ENCODE measurements around the gene NAAA. TPM values are rescaled to one million over a fixed set of nuclear protein-coding genes. Genes with fewer than 3 reads are reported as not detected.

The NAAA gene
- total RNA-seq, 1 experiment from 2014 or later, result 2.7 TPM

GRCh38 chr4:75948822-75949444, 8.1 kb upstream of the NAAA start:
- H3K23me2 ChIP-seq (ENCODE audit: insufficient read length, low read depth, low read length, poor library complexity, severe bottlenecking), result no peaks in the 10 kb centered on the region

More at GRCh38 chr4:75948822-75949444, 8.1 kb upstream of the NAAA start:
- no peak overlapping the region for H4K91ac ChIP-seq (ENCODE audit: insufficient read length, low read depth, low read length)
- TF ChIP-seq, protein P1, sequence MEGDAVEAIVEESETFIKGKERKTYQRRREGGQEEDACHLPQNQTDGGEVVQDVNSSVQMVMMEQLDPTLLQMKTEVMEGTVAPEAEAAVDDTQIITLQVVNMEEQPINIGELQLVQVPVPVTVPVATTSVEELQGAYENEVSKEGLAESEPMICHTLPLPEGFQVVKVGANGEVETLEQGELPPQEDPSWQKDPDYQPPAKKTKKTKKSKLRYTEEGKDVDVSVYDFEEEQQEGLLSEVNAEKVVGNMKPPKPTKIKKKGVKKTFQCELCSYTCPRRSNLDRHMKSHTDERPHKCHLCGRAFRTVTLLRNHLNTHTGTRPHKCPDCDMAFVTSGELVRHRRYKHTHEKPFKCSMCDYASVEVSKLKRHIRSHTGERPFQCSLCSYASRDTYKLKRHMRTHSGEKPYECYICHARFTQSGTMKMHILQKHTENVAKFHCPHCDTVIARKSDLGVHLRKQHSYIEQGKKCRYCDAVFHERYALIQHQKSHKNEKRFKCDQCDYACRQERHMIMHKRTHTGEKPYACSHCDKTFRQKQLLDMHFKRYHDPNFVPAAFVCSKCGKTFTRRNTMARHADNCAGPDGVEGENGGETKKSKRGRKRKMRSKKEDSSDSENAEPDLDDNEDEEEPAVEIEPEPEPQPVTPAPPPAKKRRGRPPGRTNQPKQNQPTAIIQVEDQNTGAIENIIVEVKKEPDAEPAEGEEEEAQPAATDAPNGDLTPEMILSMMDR (conservative IDR thresholded peaks at IDR 0.05), result no peak
- H3K56ac ChIP-seq (ENCODE audit: insufficient read length, low read depth, low read length), result no peak overlapping the region
- no peak overlapping the region for H2BK5ac ChIP-seq (ENCODE audit: insufficient read length, low read length)
- no CpG with 5 or more reads among the region's 5 CpGs for WGBS (ENCODE audit: extremely low coverage, insufficient read length, low lambda C conversion rate)
- H3K79me2 ChIP-seq (ENCODE audit: insufficient read depth, low read length), result no peaks in the 10 kb centered on the region; the same call in 1 of the 2 replicates
- H3K9me3 Mint-ChIP-seq, result no peaks in the 10 kb centered on the region
- DNase-seq, result no peak
- H2BK12ac ChIP-seq (ENCODE audit: insufficient read length, low read depth, low read length), result no peak overlapping the region
- no peak overlapping the region for H4K5ac ChIP-seq (ENCODE audit: insufficient read length, low read depth, low read length)
- H3K27ac ChIP-seq (ENCODE audit: insufficient read length, low read depth, low read length), result no peak overlapping the region
- H3K14ac ChIP-seq (ENCODE audit: insufficient read depth, low read length), result no peak overlapping the region
- peaks cover 0 to 2% of the 10 kb centered on the region in 2 experiments; a peak in 2 of 4 replicates for H3K4me1 Mint-ChIP-seq
- no peaks in the 10 kb centered on the region for H4K20me1 ChIP-seq (ENCODE audit: control insufficient read depth, insufficient read depth, insufficient read length)
- no peak overlapping the region for H2BK15ac ChIP-seq (ENCODE audit: low read depth, low read length)
- no peaks in the 10 kb centered on the region for H3K27me3 ChIP-seq (ENCODE audit: insufficient read depth, low read length)
- H3K27ac Mint-ChIP-seq, result no peak overlapping the region
- no peak overlapping the region for H3K23ac ChIP-seq (ENCODE audit: insufficient read length, low read depth, low read length)
- no peak overlapping the region for H3K4me2 ChIP-seq (ENCODE audit: insufficient read depth, insufficient read length, low read length)
- no peak overlapping the region for H3K18ac ChIP-seq (ENCODE audit: insufficient read length, low read depth, low read length)
- H3T11ph ChIP-seq (ENCODE audit: low read length), result no peak overlapping the region
- no peaks in the 10 kb centered on the region for H3K9me3 ChIP-seq (ENCODE audit: control insufficient read depth, low read depth, low read length)
- no peak overlapping the region for H4K8ac ChIP-seq (replicated peaks; ENCODE audit: insufficient read length, low read depth, low read length)
- H2AK5ac ChIP-seq (ENCODE audit: insufficient read length, low read length), result no peak overlapping the region
- no peak overlapping the region for H3K4me3 Mint-ChIP-seq
- no peak overlapping the region for H2AFZ ChIP-seq (ENCODE audit: low read length)
- H2BK120ac ChIP-seq (ENCODE audit: low read depth, low read length, poor library complexity, severe bottlenecking), result no peak overlapping the region
- H3K79me1 ChIP-seq (ENCODE audit: insufficient read depth, low read depth, low read length, poor library complexity, severe bottlenecking), result no peaks in the 10 kb centered on the region
- no peaks in the 10 kb centered on the region for H3K4me1 ChIP-seq (ENCODE audit: insufficient read depth, low read length)
- peaks cover 11 to 78% (median 47%) of the 10 kb centered on the region in 3 experiments; a peak in 6 of 7 replicates for H3K36me3 Mint-ChIP-seq (ENCODE audit: insufficient read depth in 1 of 3, low read depth in 3 of 3)
- no peaks in the 10 kb centered on the region; the same call in 1 of the 2 replicates for H3K27me3 Mint-ChIP-seq (ENCODE audit: low read depth)
- H3K4ac ChIP-seq (ENCODE audit: low read depth, low read length), result no peak overlapping the region
- H3K9ac ChIP-seq (ENCODE audit: extremely low read depth, insufficient read length, low read length), result no peak overlapping the region
- no peak overlapping the region for H2BK20ac ChIP-seq (ENCODE audit: low read depth, low read length, poor library complexity, severe bottlenecking)
